Natural killer cell (primary cell): Measurements from ENCODE around the gene OPHN1. TPM values are rescaled to one million over a fixed set of nuclear protein-coding genes. Genes with fewer than 3 reads are reported as not detected.

Source experiments
- ATAC-seq, 3 donors: fragments of 150-1000 bp in 2 of 3; fragments of 200-7000 bp in 1 of 3; cut with Tn5 transposase; 1 replicate in 1 of 3; 2 replicates in 2 of 3; pipeline ENCODE4 v1.10.0; 2021; ENCODE audit warnings: mild to moderate bottlenecking in 2 of 3, moderate library complexity in 2 of 3
- DNase-seq, 2 donors: peaks; one replicate each; pipeline versions ENCODE4 v3.0.0 to v3.0.0-alpha.2; 2013 to 2021; ENCODE audit warnings: mixed read lengths in 1 of 2
- H3K27ac ChIP-seq: one replicate; pipeline ENCODE4 v1.5.1; 2013; ENCODE audit warnings: mild to moderate bottlenecking, low read length
- H3K27me3 ChIP-seq: one replicate; pipeline ENCODE4 v1.6.1; 2013; ENCODE audit warnings: low read length; ENCODE audit not compliant: control insufficient read depth, insufficient read depth
- H3K36me3 ChIP-seq: one replicate; pipeline ENCODE4 v1.6.1; 2013; ENCODE audit warnings: low read length; ENCODE audit not compliant: control insufficient read depth, insufficient read depth
- H3K4me1 ChIP-seq: one replicate; pipeline ENCODE4 v1.6.1; 2013; ENCODE audit warnings: low read length; ENCODE audit not compliant: control insufficient read depth, insufficient read depth
- H3K4me3 ChIP-seq: one replicate; pipeline ENCODE4 v1.5.1; 2013; ENCODE audit warnings: low read length
- H3K9me3 ChIP-seq: one replicate; pipeline ENCODE4 v1.6.1; 2013; ENCODE audit warnings: low read length; ENCODE audit not compliant: control insufficient read depth, insufficient read depth
- H3K27ac Mint-ChIP-seq, 2 donors: one replicate each; pipeline ENCODE4 v1.8.0; 2022; ENCODE audit warnings: mild to moderate bottlenecking in 2 of 2, mixed read lengths in 2 of 2, moderate library complexity in 1 of 2
- H3K27me3 Mint-ChIP-seq, 2 donors: one replicate each; pipeline ENCODE4 v1.8.0; 2022; ENCODE audit warnings: low read depth in 2 of 2, mixed read lengths in 2 of 2
- H3K36me3 Mint-ChIP-seq: one replicate; pipeline ENCODE4 v1.8.0; 2022; ENCODE audit warnings: mixed read lengths
- H3K4me1 Mint-ChIP-seq, 2 donors: one replicate each; pipeline ENCODE4 v1.8.0; 2022; ENCODE audit warnings: mixed read lengths in 2 of 2
- H3K4me3 Mint-ChIP-seq: one replicate; pipeline ENCODE4 v1.8.0; 2022; ENCODE audit warnings: mild to moderate bottlenecking, moderate library complexity, mixed read lengths
- H3K9me3 Mint-ChIP-seq, 2 donors: one replicate each; pipeline ENCODE4 v1.8.0; 2022; ENCODE audit warnings: mixed read lengths in 2 of 2
- CTCF ChIP-seq: fragments of 200-600 bp; IDR thresholded peaks from one replicate; pipeline ENCODE4 v1.8.0; 2022; ENCODE audit warnings: antibody characterized with exemption
- WGBS: methylation state at CpG from one replicate; pipeline ENCODE4 v1.1.7; 2013; ENCODE audit warnings: missing lambda C conversion rate; ENCODE audit not compliant: insufficient coverage; 5-methylcytosine and 5-hydroxymethylcytosine counted together
- intact Hi-C: fragments of 100-400 bp; cut with micrococcal nuclease; formaldehyde crosslinking; loops from one replicate; pipeline ENCODE4 v1.14.2; 2022
- total RNA-seq, 4 donors: library from RNA; stranded (reverse); fragments of 120-200 nt in 1 of 4; gene quantifications; one replicate each; pipeline versions ENCODE4 v1.2.3 to v1.2.4, GENCODE V29; 2013 to 2022

Gene OPHN1
- total RNA-seq, 3 donors from 2014 or later (not counting 1 experiment from before 2014, with no cell fraction given): 1.4 to 5.6 (median 3.7) TPM

DNA sequence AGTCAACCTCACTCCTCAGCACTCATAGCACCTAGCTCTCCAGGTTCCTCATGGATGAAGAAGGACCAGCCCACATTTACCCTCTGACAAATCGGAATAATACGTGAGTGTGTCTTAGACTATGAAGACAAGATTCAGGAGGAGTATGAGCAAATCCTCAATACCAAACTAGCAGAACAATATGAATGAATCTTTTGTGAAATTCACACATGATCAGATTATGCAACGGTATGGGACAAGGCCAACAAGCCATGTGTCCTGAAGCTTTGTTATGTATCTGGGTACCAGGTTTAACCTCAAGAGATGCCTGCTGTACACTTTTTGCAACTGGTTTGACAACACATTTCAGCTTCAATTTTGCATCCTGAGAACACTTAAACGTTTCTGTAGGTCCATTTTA is 300.1 kb downstream of the OPHN1 start:
- H3K9me3 ChIP-seq: no peaks in the 10 kb centered on the region
- H3K27ac Mint-ChIP-seq: no peak overlapping the region
- H3K4me3 ChIP-seq: no peak overlapping the region
- ATAC-seq (no peak), DNase-seq (no peak)
- intact Hi-C loops: no loop called here
- H3K4me1 ChIP-seq: no peaks in the 10 kb centered on the region
- H3K27me3 Mint-ChIP-seq: peaks cover 0 to 2% of the 10 kb centered on the region in 2 donors
- no peaks in the 10 kb centered on the region for H3K9me3 Mint-ChIP-seq
- no peaks in the 10 kb centered on the region for H3K27me3 ChIP-seq
- WGBS: 83% methylated on average over 2 of the region's 4 CpGs
- no peak overlapping the region for H3K4me3 Mint-ChIP-seq
- no peaks in the 10 kb centered on the region for H3K4me1 Mint-ChIP-seq
- no peaks in the 10 kb centered on the region for H3K36me3 ChIP-seq
- H3K36me3 Mint-ChIP-seq: no peaks in the 10 kb centered on the region
- H3K27ac ChIP-seq: no peak overlapping the region
- no peak for TF ChIP-seq CTCF

DNA sequence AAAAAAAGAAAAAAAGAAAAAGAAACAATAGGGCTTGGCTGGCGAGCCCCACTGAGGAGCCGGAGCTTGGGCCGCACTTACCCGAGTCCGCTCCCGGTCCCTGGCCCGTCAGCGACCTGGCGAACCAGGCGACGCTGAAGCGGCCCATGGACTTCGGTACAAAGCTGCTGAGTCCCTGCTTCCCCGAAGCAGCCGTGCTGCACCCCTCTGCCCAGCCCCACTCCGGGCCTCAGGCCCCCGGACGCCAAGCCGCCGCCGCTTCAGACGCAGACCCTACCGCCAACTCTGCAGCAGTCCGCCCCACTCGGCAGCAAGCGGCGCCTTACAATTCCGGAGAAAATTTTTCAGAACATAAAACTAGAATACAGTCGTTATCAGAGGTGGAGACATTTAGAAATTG is 300.5 kb downstream of the OPHN1 start:
- no peak for TF ChIP-seq CTCF
- Mint-ChIP-seq H3K4me1 (no peaks in the 10 kb centered on the region), H3K36me3 (no peaks in the 10 kb centered on the region), H3K27ac (no peak overlapping the region), H3K27me3 (no peaks in the 10 kb centered on the region), H3K4me3 (no peak overlapping the region), H3K9me3 (no peaks in the 10 kb centered on the region)
- H3K27ac ChIP-seq: no peak overlapping the region
- ATAC-seq: no peak
- H3K4me3 ChIP-seq: no peak overlapping the region
- 98% methylated on average over 20 of the region's 29 CpGs for WGBS
- no peaks in the 10 kb centered on the region for H3K36me3 ChIP-seq
- no peaks in the 10 kb centered on the region for H3K9me3 ChIP-seq
- intact Hi-C loops: no loop called here
- H3K4me1 ChIP-seq: no peaks in the 10 kb centered on the region
- no peak for DNase-seq
- no peaks in the 10 kb centered on the region for H3K27me3 ChIP-seq

DNA sequence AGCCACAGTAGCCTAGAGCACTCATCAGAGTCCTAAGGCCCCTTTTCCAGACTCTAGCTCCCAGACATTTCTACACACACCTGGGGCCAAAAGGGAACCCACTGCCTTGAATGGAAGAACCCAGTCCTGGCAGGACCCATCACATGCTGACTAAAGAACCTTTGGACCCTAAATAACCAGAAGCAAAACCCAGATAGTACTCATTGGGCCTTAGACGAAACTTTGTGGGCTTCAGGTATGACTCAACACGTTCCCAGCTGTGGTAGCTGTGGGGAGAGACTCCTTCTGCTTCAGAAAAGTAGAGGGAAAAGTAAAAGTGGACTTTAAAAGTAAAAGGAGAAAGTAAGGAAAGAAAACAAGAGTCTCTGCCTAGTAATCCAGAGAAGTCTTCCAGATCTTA is 311.5 kb downstream of the OPHN1 start:
- Histone ChIP-seq H3K9me3 (no peaks in the 10 kb centered on the region), H3K4me3 (no peak overlapping the region), H3K36me3 (no peaks in the 10 kb centered on the region), H3K27me3 (no peaks in the 10 kb centered on the region), H3K4me1 (no peaks in the 10 kb centered on the region), H3K27ac (no peak overlapping the region)
- Mint-ChIP-seq H3K27ac (no peak overlapping the region), H3K36me3 (no peaks in the 10 kb centered on the region), H3K4me1 (no peaks in the 10 kb centered on the region), H3K27me3 (no peaks in the 10 kb centered on the region), H3K9me3 (no peaks in the 10 kb centered on the region), H3K4me3 (no peak overlapping the region)
- ATAC-seq: no peak
- no CpG with 5 or more reads among the region's 2 CpGs for WGBS
- no peak for DNase-seq
- TF ChIP-seq CTCF: no peak
- intact Hi-C loops: no loop called here

DNA sequence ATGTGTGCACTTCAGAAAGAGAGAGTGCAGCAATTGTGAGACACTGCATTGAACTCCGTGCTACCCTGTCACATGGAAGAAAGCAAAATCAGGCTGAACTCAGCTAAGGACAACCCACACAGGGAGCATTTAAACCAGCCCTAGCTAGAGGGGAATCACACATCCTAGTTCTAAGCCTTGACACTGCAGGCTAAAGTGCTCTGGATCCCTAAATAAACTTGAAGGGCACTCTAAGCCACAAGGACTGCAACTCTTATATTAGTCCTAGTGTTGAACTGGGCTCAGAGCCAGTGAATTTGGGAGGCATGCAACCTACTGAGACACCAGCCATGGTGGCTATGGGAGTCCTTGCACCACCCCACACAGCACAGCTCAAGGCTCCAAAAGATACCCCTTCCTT is 311.9 kb downstream of the OPHN1 start:
- no peaks in the 10 kb centered on the region for H3K4me1 ChIP-seq
- no peak for DNase-seq
- H3K27me3 Mint-ChIP-seq: no peaks in the 10 kb centered on the region
- H3K9me3 Mint-ChIP-seq: no peaks in the 10 kb centered on the region
- H3K9me3 ChIP-seq: no peaks in the 10 kb centered on the region
- H3K4me3 ChIP-seq: no peak overlapping the region
- no peaks in the 10 kb centered on the region for H3K36me3 ChIP-seq
- H3K4me1 Mint-ChIP-seq: no peaks in the 10 kb centered on the region
- no peak overlapping the region for H3K27ac ChIP-seq
- no peaks in the 10 kb centered on the region for H3K27me3 ChIP-seq
- no peak overlapping the region for H3K4me3 Mint-ChIP-seq
- no peak for ATAC-seq
- WGBS: no CpG with 5 or more reads among the region's 1 CpG
- no peak for TF ChIP-seq CTCF
- intact Hi-C loops: no loop called here
- H3K36me3 Mint-ChIP-seq: no peaks in the 10 kb centered on the region
- no peak overlapping the region for H3K27ac Mint-ChIP-seq
